ENCODE measurements around the gene COBL.

Gene COBL

GRCh38 chr7:51019191-51019844 is 297.3 kb downstream of the COBL start:
- H3K4me2 ChIP-seq (ENCODE audit: low read length): no peak overlapping the region
- H3K4me1 ChIP-seq (ENCODE audit: control insufficient read depth, low read length): no peaks in the 10 kb centered on the region
- TF ChIP-seq EZH2phosphoT487 (IDR thresholded peaks at IDR 0.05; ENCODE audit: borderline replicate concordance, low read length) (no peak), CTCF (IDR thresholded peaks at IDR 0.05; ENCODE audit: low read depth, low read length, poor library complexity, severe bottlenecking) (no peak)
- H3K4me3 ChIP-seq (ENCODE audit: low read length): no peak overlapping the region
- H3K27ac ChIP-seq (ENCODE audit: low read depth, low read length): no peak overlapping the region
- no peaks in the 10 kb centered on the region for H3F3A ChIP-seq (ENCODE audit: control insufficient read depth, insufficient read depth)
- no peaks in the 10 kb centered on the region for H3K9me3 ChIP-seq (ENCODE audit: control insufficient read depth, insufficient read depth, low read length)
- H4K20me1 ChIP-seq (ENCODE audit: control insufficient read depth, insufficient read depth, low read depth, low read length): no peaks in the 10 kb centered on the region
- no peaks in the 10 kb centered on the region for H3K27me3 ChIP-seq (ENCODE audit: control insufficient read depth, low read length)
- H3K79me2 ChIP-seq (ENCODE audit: control insufficient read depth, low read length): no peaks in the 10 kb centered on the region
- H3K36me3 ChIP-seq (ENCODE audit: control insufficient read depth, low read length): no peaks in the 10 kb centered on the region
- no peaks in the 10 kb centered on the region for H3K9me2 ChIP-seq (replicated peaks; ENCODE audit: control insufficient read depth, low read length)

GRCh38 chr7:51017576-51018535 is 298.8 kb downstream of the COBL start:
- no peaks in the 10 kb centered on the region for H3K27me3 ChIP-seq (ENCODE audit: control insufficient read depth, low read length)
- H3F3A ChIP-seq (ENCODE audit: control insufficient read depth, insufficient read depth): no peaks in the 10 kb centered on the region
- H3K4me3 ChIP-seq (ENCODE audit: low read length): no peak overlapping the region
- H3K36me3 ChIP-seq (ENCODE audit: control insufficient read depth, low read length): no peaks in the 10 kb centered on the region
- H3K27ac ChIP-seq (ENCODE audit: low read depth, low read length): no peak overlapping the region
- no peaks in the 10 kb centered on the region for H3K9me3 ChIP-seq (ENCODE audit: control insufficient read depth, insufficient read depth, low read length)
- no peaks in the 10 kb centered on the region for H3K4me1 ChIP-seq (ENCODE audit: control insufficient read depth, low read length)
- no peaks in the 10 kb centered on the region for H4K20me1 ChIP-seq (ENCODE audit: control insufficient read depth, insufficient read depth, low read depth, low read length)
- no peak for TF ChIP-seq EZH2phosphoT487 (IDR thresholded peaks at IDR 0.05; ENCODE audit: borderline replicate concordance, low read length)
- no peak for TF ChIP-seq CTCF (IDR thresholded peaks at IDR 0.05; ENCODE audit: low read depth, low read length, poor library complexity, severe bottlenecking)
- no peak overlapping the region for H3K4me2 ChIP-seq (ENCODE audit: low read length)
- no peaks in the 10 kb centered on the region for H3K79me2 ChIP-seq (ENCODE audit: control insufficient read depth, low read length)
- no peaks in the 10 kb centered on the region for H3K9me2 ChIP-seq (replicated peaks; ENCODE audit: control insufficient read depth, low read length)

- no peak for TF ChIP-seq EZH2phosphoT487 (IDR thresholded peaks at IDR 0.05; ENCODE audit: borderline replicate concordance, low read length)
- TF ChIP-seq CTCF (IDR thresholded peaks at IDR 0.05; ENCODE audit: low read depth, low read length, poor library complexity, severe bottlenecking): no peak
- no peaks in the 10 kb centered on the region for H3K4me1 ChIP-seq (ENCODE audit: control insufficient read depth, low read length)
- H3K4me3 ChIP-seq (ENCODE audit: low read length): no peak overlapping the region
- no peak overlapping the region for H3K27ac ChIP-seq (ENCODE audit: low read depth, low read length)
- no peaks in the 10 kb centered on the region for H4K20me1 ChIP-seq (ENCODE audit: control insufficient read depth, insufficient read depth, low read depth, low read length)
- no peaks in the 10 kb centered on the region for H3K9me3 ChIP-seq (ENCODE audit: control insufficient read depth, insufficient read depth, low read length)
- H3F3A ChIP-seq (ENCODE audit: control insufficient read depth, insufficient read depth): no peaks in the 10 kb centered on the region
- H3K79me2 ChIP-seq (ENCODE audit: control insufficient read depth, low read length): no peaks in the 10 kb centered on the region
- H3K9me2 ChIP-seq (replicated peaks; ENCODE audit: control insufficient read depth, low read length): no peaks in the 10 kb centered on the region
- no peak overlapping the region for H3K4me2 ChIP-seq (ENCODE audit: low read length)
- no peaks in the 10 kb centered on the region for H3K27me3 ChIP-seq (ENCODE audit: control insufficient read depth, low read length)
- H3K36me3 ChIP-seq (ENCODE audit: control insufficient read depth, low read length): no peaks in the 10 kb centered on the region
Measured at GRCh38 chr7:51016546-51016945, 300.1 kb downstream of the COBL start.
